ENCODE data around the gene FGF1.

GRCh38 chr5:142589720-142590119, 96.2 kb downstream of the FGF1 start:
- no peak for TF ChIP-seq EZH2 (IDR thresholded peaks at IDR 0.05)
- TF ChIP-seq, protein P1, sequence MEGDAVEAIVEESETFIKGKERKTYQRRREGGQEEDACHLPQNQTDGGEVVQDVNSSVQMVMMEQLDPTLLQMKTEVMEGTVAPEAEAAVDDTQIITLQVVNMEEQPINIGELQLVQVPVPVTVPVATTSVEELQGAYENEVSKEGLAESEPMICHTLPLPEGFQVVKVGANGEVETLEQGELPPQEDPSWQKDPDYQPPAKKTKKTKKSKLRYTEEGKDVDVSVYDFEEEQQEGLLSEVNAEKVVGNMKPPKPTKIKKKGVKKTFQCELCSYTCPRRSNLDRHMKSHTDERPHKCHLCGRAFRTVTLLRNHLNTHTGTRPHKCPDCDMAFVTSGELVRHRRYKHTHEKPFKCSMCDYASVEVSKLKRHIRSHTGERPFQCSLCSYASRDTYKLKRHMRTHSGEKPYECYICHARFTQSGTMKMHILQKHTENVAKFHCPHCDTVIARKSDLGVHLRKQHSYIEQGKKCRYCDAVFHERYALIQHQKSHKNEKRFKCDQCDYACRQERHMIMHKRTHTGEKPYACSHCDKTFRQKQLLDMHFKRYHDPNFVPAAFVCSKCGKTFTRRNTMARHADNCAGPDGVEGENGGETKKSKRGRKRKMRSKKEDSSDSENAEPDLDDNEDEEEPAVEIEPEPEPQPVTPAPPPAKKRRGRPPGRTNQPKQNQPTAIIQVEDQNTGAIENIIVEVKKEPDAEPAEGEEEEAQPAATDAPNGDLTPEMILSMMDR (IDR thresholded peaks at IDR 0.05): no peak
- no peak for TF ChIP-seq EZH2phosphoT487 (IDR thresholded peaks at IDR 0.05)
